Measurements from ENCODE around the gene CADPS2.

The CADPS2 gene

GRCh38 chr7:122470859-122471258, 415.4 kb downstream of the CADPS2 start:
- ATAC-seq = no peak

GRCh38 chr7:122468945-122469344, 417.3 kb downstream of the CADPS2 start:
- TF ChIP-seq ZC3H10 (CRISPR knock-in tag; IDR thresholded peaks at IDR 0.05) (no peak), CREB5 (CRISPR knock-in tag; IDR thresholded peaks at IDR 0.05; ENCODE audit: low read depth) (no peak), GLIS3 (CRISPR knock-in tag; IDR thresholded peaks at IDR 0.05) (no peak), ZNF70 (CRISPR knock-in tag; IDR thresholded peaks at IDR 0.05) (no peak), OSR1 (CRISPR knock-in tag; IDR thresholded peaks at IDR 0.05) (no peak), SNAI2 (CRISPR knock-in tag; IDR thresholded peaks at IDR 0.05) (no peak), TSHZ2 (CRISPR knock-in tag; IDR thresholded peaks at IDR 0.05) (no peak), POU6F1 (CRISPR knock-in tag; IDR thresholded peaks at IDR 0.05; ENCODE audit: borderline replicate concordance, low read depth) (no peak), RARB (CRISPR knock-in tag; IDR thresholded peaks at IDR 0.05) (no peak), TOX (CRISPR knock-in tag; IDR thresholded peaks at IDR 0.05; ENCODE audit: borderline replicate concordance) (no peak), ZNF565 (CRISPR knock-in tag; conservative IDR thresholded peaks at IDR 0.05; ENCODE audit: low read depth) (no peak), ESRRG (CRISPR knock-in tag; IDR thresholded peaks at IDR 0.05) (no peak), TCF4 (CRISPR knock-in tag; IDR thresholded peaks at IDR 0.05; ENCODE audit: borderline replicate concordance) (no peak), ISL1 (CRISPR knock-in tag; IDR thresholded peaks at IDR 0.05) (no peak)
- no peak for ATAC-seq

More at GRCh38 chr7:122470859-122471258, 415.4 kb downstream of the CADPS2 start:
- TF ChIP-seq CSDC2 (CRISPR knock-in tag; IDR thresholded peaks at IDR 0.05) (no peak), ZC3H10 (CRISPR knock-in tag; IDR thresholded peaks at IDR 0.05) (no peak)

GRCh38 chr7:122467661-122468449, 418.4 kb downstream of the CADPS2 start:
- no peak for ATAC-seq
- TF ChIP-seq SNAI2 (CRISPR knock-in tag; IDR thresholded peaks at IDR 0.05) (no peak), CSRNP3 (CRISPR knock-in tag; IDR thresholded peaks at IDR 0.05) (no peak), ZC3H10 (CRISPR knock-in tag; IDR thresholded peaks at IDR 0.05) (no peak), ZFP3 (CRISPR knock-in tag; IDR thresholded peaks at IDR 0.05) (no peak), TOX (CRISPR knock-in tag; IDR thresholded peaks at IDR 0.05; ENCODE audit: borderline replicate concordance) (no peak), GLIS3 (CRISPR knock-in tag; IDR thresholded peaks at IDR 0.05) (no peak), ISL1 (CRISPR knock-in tag; IDR thresholded peaks at IDR 0.05) (no peak), CSDC2 (CRISPR knock-in tag; IDR thresholded peaks at IDR 0.05) (no peak), BACH2 (CRISPR knock-in tag; IDR thresholded peaks at IDR 0.05; ENCODE audit: borderline replicate concordance) (no peak)

GRCh38 chr7:122465296-122465695, 421.0 kb downstream of the CADPS2 start:
- no peak for ATAC-seq
- no peak for TF ChIP-seq PPARA (CRISPR knock-in tag; IDR thresholded peaks at IDR 0.05; ENCODE audit: borderline replicate concordance)
- TF ChIP-seq ZNF70 (CRISPR knock-in tag; IDR thresholded peaks at IDR 0.05) = no peak
- no peak for TF ChIP-seq CSRNP3 (CRISPR knock-in tag; IDR thresholded peaks at IDR 0.05)
- no peak for TF ChIP-seq CREB5 (CRISPR knock-in tag; IDR thresholded peaks at IDR 0.05; ENCODE audit: low read depth)
- TF ChIP-seq ZFP3 (CRISPR knock-in tag; IDR thresholded peaks at IDR 0.05) = no peak
- TF ChIP-seq TSHZ2 (CRISPR knock-in tag; IDR thresholded peaks at IDR 0.05) = no peak

Data from SK-N-SH treated with all-trans-retinoic acid at 6 μM for 48 hours (cell line).